Right ventricle myocardium inferior (tissue), 1 donor: ENCODE results near the gene PPP1R10. TPM values are rescaled to one million over a fixed set of nuclear protein-coding genes. Genes with fewer than 3 reads are reported as not detected.
A peak's percentile ranks its signal among the peaks of the same experiment; 100 is the strongest.
"Not testable (repeated sequence)": the region's sequence is repeated elsewhere in the genome, so short reads cannot be mapped to it uniquely, and the experiment has no call there.

ENCODE experiments used
- ATAC-seq: fragments of 200-7000 bp; cut with Tn5 transposase; one replicate; pipeline ENCODE4 v1.9.1; 2020; ENCODE audit warnings: mild to moderate bottlenecking, moderate library complexity
- DNase-seq: peaks from one replicate; pipeline ENCODE4 v3.0.0; 2021; ENCODE audit errors: missing footprints
- intact Hi-C: fragments of 100-400 bp; cut with DNase I; formaldehyde crosslinking; loops from one replicate; pipeline ENCODE4 v1.11.0; 2022
- long read RNA-seq: library from polyadenylated mRNA; unstranded; transcript quantifications from one replicate; pipeline ENCODE4 v2.0.0, GENCODE V29; 2021
- total RNA-seq: library from RNA; stranded (reverse); fragmentation: NEBNext Ultra II Directional; extraction: Animal tissue kit (Norgen Biotek cat#: 25700); gene quantifications from one replicate; pipeline ENCODE4 v1.2.1, GENCODE V29; 2021
- donor health status: DM: no; HTN: yes; CAD: no; lungs with severe emphysema.

The PPP1R10 gene
- total RNA-seq: 33.5 TPM
- long read RNA-seq, full-length matches to known transcripts: 1 of 4 reads
- long read RNA-seq, partial matches to known transcripts: 3 of 4 reads
- long read RNA-seq, other reads (novel, unspliced or antisense): 0 of 4 reads

- ATAC-seq (peak; percentile 88), DNase-seq (peak; percentile 99)
- intact Hi-C loops: loop anchor here (1.0 to 5.0 kb wide), 3 partner anchors 55 to 102 kb away; partner anchors contain the start of genes DHX16, GNL1 and PRR3
Measured at GRCh38 chr6:30616811-30617564, at the start of gene PPP1R10. TSS of gene PPP1R10 (minus strand) at chr6:30617243. CDS start at chr6:30609944, 7,299 bp downstream.

GRCh38 chr6:30666300-30666699, 49.3 kb upstream of the PPP1R10 start:
- intact Hi-C loops, ATAC-seq, DNase-seq: not testable (repeated sequence)

- intact Hi-C loops: no loop called here
- no peak for DNase-seq
- ATAC-seq: no peak
Measured at GRCh38 chr6:30664994-30665767, 48.1 kb upstream of the PPP1R10 start.

GRCh38 chr6:30657922-30658321, 40.9 kb upstream of the PPP1R10 start:
- ATAC-seq, intact Hi-C loops, DNase-seq: not testable (repeated sequence)

- DNase-seq (no peak), ATAC-seq (no peak)
- intact Hi-C loops: no loop called here
Measured at GRCh38 chr6:30657454-30657853, 40.4 kb upstream of the PPP1R10 start.

GRCh38 chr6:30656513-30656912, 39.5 kb upstream of the PPP1R10 start:
- ATAC-seq (no peak), DNase-seq (no peak)
- intact Hi-C loops: no loop called here

- intact Hi-C loops: no loop called here
- ATAC-seq (no peak), DNase-seq (no peak)
Measured at GRCh38 chr6:30655743-30656094, 38.7 kb upstream of the PPP1R10 start.

- DNase-seq (no peak), ATAC-seq (no peak)
- intact Hi-C loops: no loop called here
Measured at GRCh38 chr6:30654798-30655742, 38.0 kb upstream of the PPP1R10 start.

GRCh38 chr6:30651143-30651542, 34.1 kb upstream of the PPP1R10 start:
- intact Hi-C loops: no loop called here
- no peak for ATAC-seq

GRCh38 chr6:30647242-30648116, 30.4 kb upstream of the PPP1R10 start:
- ATAC-seq: peak; percentile 85
- intact Hi-C loops: no loop called here
- DNase-seq: peak; percentile 89

More at GRCh38 chr6:30651143-30651542, 34.1 kb upstream of the PPP1R10 start:
- no peak for DNase-seq

- DNase-seq (peak; percentile 97), ATAC-seq (peak; percentile 93)
- intact Hi-C loops: no loop called here
Measured at GRCh38 chr6:30646450-30647241, 29.6 kb upstream of the PPP1R10 start, which contains the start of gene C6orf136. TSS of gene C6orf136 (plus strand) at chr6:30647133. CDS start at chr6:30647232, 99 bp downstream.

- no peak for ATAC-seq
- intact Hi-C loops: no loop called here
- DNase-seq: no peak
Measured at GRCh38 chr6:30645989-30646388, 28.9 kb upstream of the PPP1R10 start.

- ATAC-seq (no peak), DNase-seq (no peak)
- intact Hi-C loops: no loop called here
Measured at GRCh38 chr6:30644769-30645168, 27.7 kb upstream of the PPP1R10 start.

- no peak for DNase-seq
- no peak for ATAC-seq
- intact Hi-C loops: no loop called here
Measured at GRCh38 chr6:30643656-30644055, 26.6 kb upstream of the PPP1R10 start.

- DNase-seq: no peak
- intact Hi-C loops: no loop called here
- ATAC-seq: no peak
Measured at GRCh38 chr6:30641048-30641447, 24.0 kb upstream of the PPP1R10 start.

- intact Hi-C loops: no loop called here
- DNase-seq (no peak), ATAC-seq (no peak)
Measured at GRCh38 chr6:30640481-30640880, 23.4 kb upstream of the PPP1R10 start.

GRCh38 chr6:30635834-30636233, 18.8 kb upstream of the PPP1R10 start:
- no peak for ATAC-seq
- intact Hi-C loops: no loop called here
- DNase-seq: no peak
